BJ (cell line): ENCODE data around the gene SATB2. TPM values are rescaled to one million over a fixed set of nuclear protein-coding genes. Genes with fewer than 3 reads are reported as not detected.

ENCODE experiments used
- CTCF ChIA-PET: fragments of 350-600 bp; formaldehyde crosslinking; extraction: SDS; loops from one replicate; lab custom pipeline; 2021; ENCODE audit warnings: antibody characterized with exemption, inconsistent platforms; lab: Yijun Ruan, JAX
- POLR2A ChIA-PET: fragments of 300-600 bp; sonication (Branson Sonifier 250); formaldehyde crosslinking; extraction: SDS; loops from one replicate; lab custom pipeline; 2021; ENCODE audit warnings: antibody characterized with exemption; lab: Charles Lee
- DNase-seq: peaks from one replicate; pipeline ENCODE4 v3.0.0-alpha.2; 2011; ENCODE audit warnings: low read depth
- H3K27me3 ChIP-seq: 2 replicates; pipeline ENCODE4 v1.6.0; 2011; ENCODE audit warnings: low read length; ENCODE audit not compliant: control insufficient read depth, insufficient read depth
- H3K36me3 ChIP-seq: 2 replicates; pipeline ENCODE4 v1.5.1; 2011; ENCODE audit warnings: low read length; ENCODE audit not compliant: control insufficient read depth, insufficient read depth
- H3K4me3 ChIP-seq: 2 replicates; pipeline ENCODE4 v1.5.1; 2011; ENCODE audit warnings: low read depth, mild to moderate bottlenecking, control low read depth, low read length
- polyA plus RNA-seq: library from polyadenylated mRNA; depleted of rRNA; stranded (reverse); fragments of >200 nt; gene quantifications from 2 replicates; pipeline ENCODE4 v1.2.3, GENCODE V29; 2011
- TF ChIP-seq, protein P1 (sequence below): IDR thresholded peaks from 2 replicates; pipeline ENCODE4 v1.5.1; 2011; ENCODE audit warnings: low read depth, mild to moderate bottlenecking, control low read depth, inconsistent platforms, low read length, moderate library complexity; ENCODE audit not compliant: insufficient read depth

SATB2 gene
- polyA plus RNA-seq, 1 experiment = 4.8 TPM

DNA sequence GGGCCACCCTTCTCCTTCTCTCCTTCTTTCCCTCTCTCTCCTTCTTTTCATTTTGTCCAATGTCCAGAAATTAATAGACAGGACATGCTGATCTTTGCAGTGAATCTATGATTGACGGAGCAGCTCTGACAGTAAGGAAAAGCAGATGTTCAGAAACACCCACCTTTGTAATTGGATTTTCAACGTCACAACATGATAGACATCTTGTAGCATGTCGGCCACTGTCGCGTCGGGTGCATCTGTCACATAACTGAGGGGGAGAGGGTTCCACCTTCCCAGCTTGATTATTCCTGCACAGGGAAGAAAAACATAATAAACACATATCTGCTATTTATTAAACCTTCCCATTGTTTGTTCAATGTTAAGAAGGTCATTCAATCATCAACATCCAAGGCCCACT lies 76.2 kb downstream of the SATB2 start:
- Histone ChIP-seq H3K4me3 (no peak overlapping the region), H3K36me3 (no peaks in the 10 kb centered on the region), H3K27me3 (no peaks in the 10 kb centered on the region)
- TF ChIP-seq, protein P1, sequence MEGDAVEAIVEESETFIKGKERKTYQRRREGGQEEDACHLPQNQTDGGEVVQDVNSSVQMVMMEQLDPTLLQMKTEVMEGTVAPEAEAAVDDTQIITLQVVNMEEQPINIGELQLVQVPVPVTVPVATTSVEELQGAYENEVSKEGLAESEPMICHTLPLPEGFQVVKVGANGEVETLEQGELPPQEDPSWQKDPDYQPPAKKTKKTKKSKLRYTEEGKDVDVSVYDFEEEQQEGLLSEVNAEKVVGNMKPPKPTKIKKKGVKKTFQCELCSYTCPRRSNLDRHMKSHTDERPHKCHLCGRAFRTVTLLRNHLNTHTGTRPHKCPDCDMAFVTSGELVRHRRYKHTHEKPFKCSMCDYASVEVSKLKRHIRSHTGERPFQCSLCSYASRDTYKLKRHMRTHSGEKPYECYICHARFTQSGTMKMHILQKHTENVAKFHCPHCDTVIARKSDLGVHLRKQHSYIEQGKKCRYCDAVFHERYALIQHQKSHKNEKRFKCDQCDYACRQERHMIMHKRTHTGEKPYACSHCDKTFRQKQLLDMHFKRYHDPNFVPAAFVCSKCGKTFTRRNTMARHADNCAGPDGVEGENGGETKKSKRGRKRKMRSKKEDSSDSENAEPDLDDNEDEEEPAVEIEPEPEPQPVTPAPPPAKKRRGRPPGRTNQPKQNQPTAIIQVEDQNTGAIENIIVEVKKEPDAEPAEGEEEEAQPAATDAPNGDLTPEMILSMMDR = no peak
- ChIA-PET POLR2A (no interaction called here), CTCF (no interaction called here)
- no peak for DNase-seq

DNA sequence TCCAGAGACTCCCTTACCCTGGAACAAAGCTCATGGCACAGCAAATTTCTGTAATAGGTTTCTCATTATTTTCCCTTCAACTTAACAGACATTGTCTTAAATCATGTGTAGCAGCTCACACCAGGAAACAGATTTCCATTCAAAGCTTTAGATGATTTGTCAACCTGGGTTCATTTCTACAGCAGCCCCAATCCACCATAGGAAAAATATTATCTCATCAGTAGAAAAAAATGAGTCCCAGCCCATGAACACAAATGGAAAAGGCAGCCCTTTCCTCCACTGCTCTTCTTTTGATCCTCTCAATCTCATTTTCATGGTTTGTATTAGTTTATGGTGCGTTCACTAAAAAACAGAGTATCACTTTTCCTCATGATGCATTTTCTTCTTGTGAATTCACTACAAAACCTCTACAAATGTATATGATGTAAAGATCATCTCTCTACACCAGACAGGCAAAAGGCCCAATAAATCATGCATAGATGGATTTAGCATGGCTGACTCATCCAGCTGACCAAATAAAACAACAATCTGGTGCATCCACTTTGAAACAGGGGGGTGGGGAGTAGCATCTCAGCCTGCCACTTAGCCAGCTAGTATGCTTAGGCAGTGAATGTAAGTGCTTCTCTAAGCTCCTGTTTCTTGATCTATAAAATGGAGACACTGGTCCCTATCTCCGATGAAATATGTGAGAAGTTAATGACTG lies 78.6 kb downstream of the SATB2 start:
- no peak for DNase-seq
- H3K4me3 ChIP-seq = no peak overlapping the region
- TF ChIP-seq, protein P1 = no peak
- CTCF ChIA-PET = no interaction called here
- H3K27me3 ChIP-seq = no peaks in the 10 kb centered on the region
- no peaks in the 10 kb centered on the region for H3K36me3 ChIP-seq
- POLR2A ChIA-PET = no interaction called here

DNA sequence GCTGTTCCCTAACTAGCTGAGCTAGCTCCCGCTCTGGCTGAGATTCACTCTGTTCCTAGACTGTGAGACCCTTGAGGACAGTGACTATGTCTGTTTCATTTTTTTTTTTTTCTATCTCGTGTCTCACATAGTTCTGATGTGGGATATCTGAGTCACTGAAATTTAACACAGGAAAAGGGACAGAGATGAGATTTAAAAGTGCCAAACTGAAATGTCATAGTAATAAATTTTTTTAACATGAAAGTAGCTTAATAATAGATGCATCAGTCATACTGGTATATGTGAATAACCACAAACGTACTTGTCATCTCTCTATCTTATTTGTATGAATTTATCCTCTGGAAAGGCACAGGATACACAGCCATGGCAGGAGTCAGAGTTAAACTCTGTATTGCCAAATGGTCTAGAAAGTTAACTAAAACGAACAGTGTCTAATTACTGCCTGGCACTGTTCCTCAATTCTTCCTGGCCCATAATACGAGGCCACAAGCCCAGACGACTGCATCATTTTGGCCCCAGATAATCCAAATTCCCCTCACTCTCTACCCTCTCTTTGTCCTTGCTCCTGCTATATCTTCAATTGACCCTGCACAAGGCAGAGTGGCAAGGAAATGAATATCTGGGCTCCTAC lies 87.5 kb downstream of the SATB2 start:
- no peak for DNase-seq
- Histone ChIP-seq H3K4me3 (no peak overlapping the region), H3K36me3 (no peaks in the 10 kb centered on the region), H3K27me3 (no peaks in the 10 kb centered on the region)
- ChIA-PET CTCF (no interaction called here), POLR2A (interaction anchor here (0.5 kb wide), 1 partner anchor 14 kb away, joined by 3 read pairs; no protein-coding TSS in a partner anchor)
- TF ChIP-seq, protein P1 = no peak

DNA sequence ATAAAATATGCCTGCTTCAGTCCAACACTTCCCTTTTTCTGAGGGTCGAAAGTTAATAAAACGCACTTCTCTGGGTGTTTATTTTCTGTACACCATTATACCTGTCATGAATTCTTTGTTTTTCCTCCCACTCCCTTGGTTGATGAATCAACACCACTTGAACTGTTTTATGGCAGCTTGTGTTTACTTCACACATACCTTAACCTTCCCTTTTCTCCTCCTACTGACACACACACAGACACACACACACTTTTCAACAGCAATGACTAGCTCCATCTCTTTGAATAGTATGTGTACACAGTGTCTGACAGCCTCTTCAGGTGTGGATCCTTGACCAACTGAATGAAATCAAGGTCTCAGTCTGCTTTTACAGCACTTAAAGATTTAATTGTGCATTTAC lies 91.3 kb downstream of the SATB2 start:
- Histone ChIP-seq H3K27me3 (no peaks in the 10 kb centered on the region), H3K4me3 (no peak overlapping the region), H3K36me3 (no peaks in the 10 kb centered on the region)
- POLR2A ChIA-PET = no interaction called here
- TF ChIP-seq, protein P1 = no peak
- CTCF ChIA-PET = interaction anchor here (0.6 to 1.0 kb wide), 3 partner anchors 8 to 89 kb away, joined by 3 read pairs; no protein-coding TSS in a partner anchor
- DNase-seq = no peak

DNA sequence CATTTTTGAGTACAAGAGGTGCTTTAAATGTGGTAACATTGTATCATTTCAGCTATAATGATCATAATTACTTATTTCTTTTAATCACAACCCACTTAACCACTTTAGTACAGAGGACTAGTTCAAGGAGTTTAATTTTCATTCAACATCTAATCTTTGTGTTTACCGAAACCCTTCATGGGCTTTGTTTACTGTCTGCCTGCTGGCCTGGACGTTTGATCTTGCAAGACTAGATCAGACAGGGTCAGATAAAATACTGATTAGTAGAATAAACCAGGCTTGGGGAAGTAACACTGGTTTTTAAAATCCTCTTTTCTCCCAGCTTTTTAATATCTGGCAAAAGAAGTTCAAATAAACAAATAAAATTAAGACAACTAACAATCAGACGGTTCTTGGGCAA lies 93.6 kb downstream of the SATB2 start:
- H3K36me3 ChIP-seq = no peaks in the 10 kb centered on the region
- H3K27me3 ChIP-seq = no peaks in the 10 kb centered on the region
- TF ChIP-seq, protein P1 = no peak
- CTCF ChIA-PET = no interaction called here
- H3K4me3 ChIP-seq = no peak overlapping the region
- DNase-seq = no peak
- POLR2A ChIA-PET = no interaction called here
